ENCODE measurements around the gene ERAP2. TPM values are rescaled to one million over a fixed set of nuclear protein-coding genes. Genes with fewer than 3 reads are reported as not detected.

ERAP2 gene
- total RNA-seq, 4 donors from 2014 or later, result 8.0 to 12.0 (median 10.0) TPM

DNA sequence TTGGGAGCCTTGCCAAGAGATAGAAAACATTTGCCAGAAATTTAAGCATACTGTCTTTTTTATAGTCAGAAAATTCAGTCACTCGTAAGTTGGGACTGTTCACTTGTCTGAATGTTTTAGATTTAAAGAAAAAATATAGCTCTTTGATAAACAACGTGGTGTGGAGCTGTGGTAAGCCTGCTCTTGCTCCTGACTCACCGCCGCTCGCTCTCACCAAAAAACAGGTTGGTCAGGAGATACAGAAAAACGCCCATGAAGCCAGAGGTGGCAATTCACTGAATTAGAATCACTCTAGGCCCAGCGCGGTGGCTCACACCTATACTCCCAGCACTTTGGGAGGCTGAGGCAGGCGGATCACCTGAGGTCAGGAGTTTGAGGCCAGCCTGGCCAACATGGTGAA, 65.8 kb downstream of the ERAP2 start:
- WGBS, 2 donors (ENCODE audit: low coverage in 1 of 2), result 89 to 98% methylated on average over 5 to 6 of the region's 9 CpGs
- no peak for ATAC-seq
- Histone ChIP-seq H3K27ac (no peak overlapping the region), H3K36me3 (no peaks in the 10 kb centered on the region), H3K4me1 (peaks cover 0 to 49% (median 13%) of the 10 kb centered on the region in 3 donors), H3K27me3 (no peaks in the 10 kb centered on the region), H3K9me3 (no peaks in the 10 kb centered on the region), H3K4me3 (no peak overlapping the region)
- TF ChIP-seq POLR2A (IDR thresholded peaks at IDR 0.05) (no peak), POLR2AphosphoS5 (IDR thresholded peaks at IDR 0.05) (no peak), EP300 (IDR thresholded peaks at IDR 0.05) (no peak)
- TF ChIP-seq, protein P1, sequence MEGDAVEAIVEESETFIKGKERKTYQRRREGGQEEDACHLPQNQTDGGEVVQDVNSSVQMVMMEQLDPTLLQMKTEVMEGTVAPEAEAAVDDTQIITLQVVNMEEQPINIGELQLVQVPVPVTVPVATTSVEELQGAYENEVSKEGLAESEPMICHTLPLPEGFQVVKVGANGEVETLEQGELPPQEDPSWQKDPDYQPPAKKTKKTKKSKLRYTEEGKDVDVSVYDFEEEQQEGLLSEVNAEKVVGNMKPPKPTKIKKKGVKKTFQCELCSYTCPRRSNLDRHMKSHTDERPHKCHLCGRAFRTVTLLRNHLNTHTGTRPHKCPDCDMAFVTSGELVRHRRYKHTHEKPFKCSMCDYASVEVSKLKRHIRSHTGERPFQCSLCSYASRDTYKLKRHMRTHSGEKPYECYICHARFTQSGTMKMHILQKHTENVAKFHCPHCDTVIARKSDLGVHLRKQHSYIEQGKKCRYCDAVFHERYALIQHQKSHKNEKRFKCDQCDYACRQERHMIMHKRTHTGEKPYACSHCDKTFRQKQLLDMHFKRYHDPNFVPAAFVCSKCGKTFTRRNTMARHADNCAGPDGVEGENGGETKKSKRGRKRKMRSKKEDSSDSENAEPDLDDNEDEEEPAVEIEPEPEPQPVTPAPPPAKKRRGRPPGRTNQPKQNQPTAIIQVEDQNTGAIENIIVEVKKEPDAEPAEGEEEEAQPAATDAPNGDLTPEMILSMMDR (IDR thresholded peaks at IDR 0.05), result no peak

DNA sequence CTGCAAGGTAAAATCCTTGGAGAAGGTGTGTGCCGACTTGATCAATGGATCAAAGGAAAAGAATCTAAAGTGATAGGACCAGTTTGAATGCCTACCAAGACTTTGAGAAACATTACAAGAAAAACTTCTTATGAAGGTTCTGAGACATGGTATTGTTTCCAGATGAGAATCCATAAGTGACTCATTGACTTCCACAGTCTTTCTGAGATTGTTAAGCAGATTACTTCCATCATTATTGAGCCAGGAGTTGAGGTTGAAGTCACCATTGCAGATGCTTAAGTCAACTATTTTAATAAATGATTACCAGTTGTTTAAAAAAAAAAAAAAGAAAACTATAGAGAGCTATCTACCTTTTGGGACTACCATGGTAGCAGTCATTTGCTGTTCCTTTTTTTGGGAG, 66.6 kb downstream of the ERAP2 start:
- no peaks in the 10 kb centered on the region for H3K9me3 ChIP-seq
- no peaks in the 10 kb centered on the region for H3K27me3 ChIP-seq
- TF ChIP-seq EP300 (IDR thresholded peaks at IDR 0.05), result no peak
- no peak for TF ChIP-seq POLR2A (IDR thresholded peaks at IDR 0.05)
- TF ChIP-seq POLR2AphosphoS5 (IDR thresholded peaks at IDR 0.05), result no peak
- TF ChIP-seq, protein P1 (IDR thresholded peaks at IDR 0.05), result no peak
- H3K4me1 ChIP-seq, result peaks cover 0 to 41% (median 5%) of the 10 kb centered on the region in 3 donors
- no peaks in the 10 kb centered on the region for H3K36me3 ChIP-seq
- 90 to 100% methylated on average over 1 of the region's 1 CpG for WGBS, 2 donors (ENCODE audit: low coverage in 1 of 2)
- no peak overlapping the region for H3K4me3 ChIP-seq
- no peak overlapping the region for H3K27ac ChIP-seq
- ATAC-seq, result no peak

DNA sequence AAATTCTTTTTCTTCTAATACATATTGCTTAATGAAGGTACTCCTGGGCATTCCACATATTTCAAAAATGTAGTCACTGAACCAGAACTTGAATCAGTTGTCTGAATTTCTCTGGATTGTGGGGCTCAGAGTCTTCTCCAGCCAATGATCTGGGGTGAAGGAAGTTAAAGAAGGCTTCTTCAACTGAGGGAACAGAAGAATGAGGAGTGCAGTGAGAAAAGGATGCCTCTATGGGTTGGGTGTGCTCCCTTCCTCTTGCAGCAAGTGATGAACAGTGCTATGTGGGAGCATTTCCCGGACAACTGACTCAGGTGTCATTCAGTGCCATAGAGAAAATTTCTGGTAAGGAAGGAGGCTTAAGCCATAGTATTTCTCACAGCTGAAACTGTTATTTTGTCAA, 67.5 kb downstream of the ERAP2 start:
- H3K36me3 ChIP-seq, result no peaks in the 10 kb centered on the region
- TF ChIP-seq POLR2AphosphoS5 (IDR thresholded peaks at IDR 0.05) (no peak), POLR2A (IDR thresholded peaks at IDR 0.05) (no peak), EP300 (IDR thresholded peaks at IDR 0.05) (no peak)
- TF ChIP-seq, protein P1 (IDR thresholded peaks at IDR 0.05), result no peak
- ATAC-seq, result no peak
- peaks cover 0 to 32% (median 0%) of the 10 kb centered on the region in 3 donors for H3K4me1 ChIP-seq
- H3K4me3 ChIP-seq, result no peak overlapping the region
- no peak overlapping the region for H3K27ac ChIP-seq
- H3K9me3 ChIP-seq, result no peaks in the 10 kb centered on the region
- no peaks in the 10 kb centered on the region for H3K27me3 ChIP-seq
- WGBS, 2 donors (ENCODE audit: low coverage in 1 of 2), result 79 to 100% methylated on average over 1 of the region's 1 CpG

DNA sequence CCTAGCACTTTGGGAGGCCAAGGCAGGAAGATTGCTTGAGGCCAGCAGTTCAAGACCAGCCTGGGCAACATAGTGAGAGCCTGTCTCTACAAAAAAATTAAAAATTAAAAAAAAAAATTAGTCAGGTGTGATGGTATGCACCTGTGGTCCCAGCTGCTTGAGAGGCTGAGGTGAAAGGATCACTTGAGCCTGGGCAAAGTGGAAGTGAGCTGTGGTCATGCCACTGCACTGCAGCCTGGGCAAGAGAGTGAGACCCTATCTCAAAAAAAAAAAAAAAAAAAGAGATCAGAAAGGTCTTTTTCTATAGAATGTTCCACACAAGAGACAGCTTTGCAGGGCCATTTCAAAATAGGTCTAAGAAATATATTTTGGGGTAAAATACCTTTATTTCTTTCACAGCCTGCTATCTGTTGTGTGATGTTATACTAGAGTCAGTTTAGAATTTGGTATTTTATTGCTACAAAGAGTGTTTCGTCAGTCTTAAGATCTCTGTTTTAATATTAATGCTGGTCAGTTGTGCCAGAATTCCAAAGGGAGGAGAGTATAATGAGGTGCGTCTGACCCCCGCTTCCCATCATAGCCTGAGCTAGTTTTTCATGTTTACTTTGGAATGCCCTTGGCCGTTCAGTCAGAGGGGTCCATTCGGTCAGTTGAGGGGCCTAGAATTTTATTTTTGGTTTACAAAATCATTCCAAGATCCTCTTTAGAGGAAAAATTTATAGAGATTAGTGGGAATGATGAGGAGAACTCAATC, 69.0 kb downstream of the ERAP2 start:
- no peak overlapping the region for H3K4me3 ChIP-seq
- WGBS, 2 donors (ENCODE audit: low coverage in 1 of 2), result 74 to 90% methylated on average over 2 to 5 of the region's 5 CpGs
- H3K27ac ChIP-seq, result no peak overlapping the region
- peaks cover 0 to 21% (median 0%) of the 10 kb centered on the region in 3 donors for H3K4me1 ChIP-seq
- TF ChIP-seq POLR2AphosphoS5 (IDR thresholded peaks at IDR 0.05), result no peak
- TF ChIP-seq, protein P1 (IDR thresholded peaks at IDR 0.05), result no peak
- TF ChIP-seq EP300 (IDR thresholded peaks at IDR 0.05), result no peak
- TF ChIP-seq POLR2A (IDR thresholded peaks at IDR 0.05), result no peak
- no peaks in the 10 kb centered on the region for H3K27me3 ChIP-seq
- no peak for ATAC-seq
- H3K9me3 ChIP-seq, result no peaks in the 10 kb centered on the region
- no peaks in the 10 kb centered on the region for H3K36me3 ChIP-seq

DNA sequence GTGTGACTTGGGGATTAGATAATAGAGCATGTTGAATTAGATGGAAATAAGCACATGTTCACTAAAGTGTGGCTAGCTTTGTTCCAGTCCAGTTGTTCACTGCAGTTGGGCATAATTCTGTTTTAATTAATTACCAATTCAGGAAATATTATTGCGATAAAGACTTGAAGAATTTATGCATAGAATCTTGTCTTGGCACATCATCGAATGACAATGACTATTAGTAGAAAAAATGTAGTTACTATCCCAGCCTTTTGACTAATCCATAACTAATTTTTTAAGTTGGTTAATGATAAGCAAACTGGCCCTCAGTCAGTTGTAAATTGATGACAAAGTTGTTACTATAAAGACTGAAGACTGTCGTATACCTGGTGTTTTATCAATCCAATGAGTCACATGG, 70.1 kb downstream of the ERAP2 start:
- WGBS, 2 donors (ENCODE audit: low coverage in 1 of 2), result 76 to 81% methylated on average over 3 of the region's 3 CpGs
- ATAC-seq, result no peak
- no peak overlapping the region for H3K4me3 ChIP-seq
- no peak overlapping the region for H3K27ac ChIP-seq
- no peak for TF ChIP-seq EP300 (IDR thresholded peaks at IDR 0.05)
- TF ChIP-seq POLR2A (IDR thresholded peaks at IDR 0.05), result no peak
- TF ChIP-seq, protein P1 (IDR thresholded peaks at IDR 0.05), result no peak
- TF ChIP-seq POLR2AphosphoS5 (IDR thresholded peaks at IDR 0.05), result no peak
- no peaks in the 10 kb centered on the region for H3K36me3 ChIP-seq
- no peaks in the 10 kb centered on the region for H3K27me3 ChIP-seq
- H3K9me3 ChIP-seq, result no peaks in the 10 kb centered on the region
- H3K4me1 ChIP-seq, result peaks cover 0 to 12% (median 0%) of the 10 kb centered on the region in 3 donors
